Erythroblast (primary cell): ENCODE measurements around the gene OTOP3.

Source experiments
- GATA1 ChIP-seq: IDR thresholded peaks from 2 replicates; pipeline ENCODE4 v1.6.1; 2011; ENCODE audit warnings: low read depth, mild to moderate bottlenecking, control low read depth, low read length, moderate library complexity
- POLR2A ChIP-seq: IDR thresholded peaks from 2 replicates; pipeline ENCODE4 v1.6.1; 2011; ENCODE audit warnings: mild to moderate bottlenecking, low read length

DNA sequence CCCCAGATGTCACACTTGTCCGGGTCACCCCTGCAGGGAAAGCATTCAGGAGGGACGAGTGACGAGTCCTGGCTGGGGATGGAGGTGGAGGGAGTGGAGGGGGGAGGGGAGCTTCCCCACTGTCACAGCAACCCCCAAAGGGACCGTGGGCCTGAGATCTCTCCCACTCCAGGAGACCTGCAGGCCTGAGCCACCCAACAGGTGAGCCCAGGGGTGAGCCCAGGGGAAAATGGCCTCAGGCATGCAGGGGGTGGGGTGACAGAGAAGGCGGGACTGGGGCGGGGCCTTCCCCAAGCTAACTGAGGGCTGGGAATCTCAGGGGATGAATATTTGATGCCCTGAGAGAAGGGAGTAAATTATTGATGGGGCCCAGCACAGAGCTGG is 15.1 kb upstream of the OTOP3 start:
- TF ChIP-seq POLR2A (no peak), GATA1 (no peak)
